Stimulated activated CD4-positive, alpha-beta T cell treated with anti-CD3 and anti-CD28 coated beads, Interleukin-2, amount 100 ng/mL, for 4 hours (primary cell): Measurements from ENCODE around the gene GLRX.
A peak's percentile ranks its signal among the peaks of the same experiment; 100 is the strongest.
"Not testable (repeated sequence)": the region's sequence is repeated elsewhere in the genome, so short reads cannot be mapped to it uniquely, and the experiment has no call there.

Experiments used
- DNase-seq: peaks from one replicate; pipeline ENCODE4 v3.0.0-alpha.2; 2020; ENCODE audit warnings: low read depth

Gene GLRX

GRCh38 chr5:95826949-95827891, 4.7 kb upstream of the GLRX start:
- DNase-seq = no peak

GRCh38 chr5:95825495-95825894, 3.0 kb upstream of the GLRX start:
- DNase-seq = no peak

GRCh38 chr5:95824747-95825146, 2.2 kb upstream of the GLRX start:
- no peak for DNase-seq

GRCh38 chr5:95823738-95824609, 1.4 kb upstream of the GLRX start:
- peak; percentile 31 for DNase-seq

GRCh38 chr5:95823218-95823737, 752 bp upstream of the GLRX start:
- no peak for DNase-seq

- DNase-seq = no peak
These were observed 434 bp downstream of the GLRX start for GRCh38 chr5:95822043-95822541.

GRCh38 chr5:95821110-95822021, 1.2 kb downstream of the GLRX start:
- no peak for DNase-seq

- DNase-seq = no peak
These were observed 4.1 kb downstream of the GLRX start for GRCh38 chr5:95818181-95819147.

- DNase-seq = no peak
These were observed 5.1 kb downstream of the GLRX start for GRCh38 chr5:95817430-95817829.

GRCh38 chr5:95816776-95817175, 5.8 kb downstream of the GLRX start:
- DNase-seq = no peak

GRCh38 chr5:95816341-95816740, 6.2 kb downstream of the GLRX start:
- no peak for DNase-seq

- DNase-seq = no peak
These were observed 7.3 kb downstream of the GLRX start for GRCh38 chr5:95815155-95815729.

- not testable (repeated sequence) for DNase-seq
These were observed 9.5 kb downstream of the GLRX start for GRCh38 chr5:95813035-95813434.

- DNase-seq = peak; percentile 29
These were observed 10.5 kb downstream of the GLRX start for GRCh38 chr5:95812074-95812471.

GRCh38 chr5:95811461-95812073, 11.0 kb downstream of the GLRX start:
- not testable (repeated sequence) for DNase-seq

- not testable (repeated sequence) for DNase-seq
These were observed 11.5 kb downstream of the GLRX start for GRCh38 chr5:95811126-95811423.

- DNase-seq = no peak
These were observed 12.0 kb downstream of the GLRX start for GRCh38 chr5:95810305-95811125.

- no peak for DNase-seq
These were observed 13.0 kb downstream of the GLRX start for GRCh38 chr5:95809414-95809960.
